Aorta (tissue), 5 donors: ENCODE results near the gene FHIT. TPM values are rescaled to one million over a fixed set of nuclear protein-coding genes. Genes with fewer than 3 reads are reported as not detected.

ENCODE experiments used
- ATAC-seq: fragments of 200-7000 bp; cut with Tn5 transposase; one replicate; pipeline ENCODE4 v1.9.1; 2022; ENCODE audit warnings: moderate library complexity; ENCODE audit not compliant: low FRiP score
- DNase-seq, 2 donors: peaks; one replicate each; pipeline ENCODE4 v3.0.0-alpha.2; 2020
- H3K27ac ChIP-seq, 2 donors: one replicate each; pipeline ENCODE4 v1.5.1; 2013; ENCODE audit warnings: low read length in 2 of 2, mild to moderate bottlenecking in 2 of 2, moderate library complexity in 2 of 2, control low read depth in 1 of 2, inconsistent platforms in 1 of 2, low read depth in 1 of 2
- H3K27me3 ChIP-seq, 2 donors: one replicate each; pipeline ENCODE4 v1.6.1; 2013; ENCODE audit warnings: control low read depth in 1 of 2, low read length in 1 of 2, mild to moderate bottlenecking in 1 of 2, moderate library complexity in 1 of 2; ENCODE audit not compliant: insufficient read depth in 2 of 2, control insufficient read depth in 1 of 2
- H3K36me3 ChIP-seq, 2 donors: one replicate each; pipeline ENCODE4 v1.6.1; 2013; ENCODE audit warnings: control low read depth in 1 of 2, low read length in 1 of 2, mild to moderate bottlenecking in 1 of 2; ENCODE audit not compliant: insufficient read depth in 2 of 2, control insufficient read depth in 1 of 2
- H3K4me1 ChIP-seq, 2 donors: one replicate each; pipeline ENCODE4 v1.6.1; 2013; ENCODE audit warnings: low read length in 2 of 2, control low read depth in 1 of 2, mild to moderate bottlenecking in 1 of 2, moderate library complexity in 1 of 2; ENCODE audit not compliant: insufficient read depth in 2 of 2, control insufficient read depth in 1 of 2
- H3K4me3 ChIP-seq, 2 donors: one replicate each; pipeline ENCODE4 v1.5.1; 2013; ENCODE audit warnings: low read length in 2 of 2, control low read depth in 1 of 2, mild to moderate bottlenecking in 1 of 2
- H3K9me3 ChIP-seq: one replicate; pipeline ENCODE4 v1.6.1; 2013; ENCODE audit warnings: mild to moderate bottlenecking, low read length; ENCODE audit not compliant: control insufficient read depth
- WGBS, 2 donors: extraction: QIAGEN DNeasy Blood & Tissue Kit; methylation state at CpG; one replicate each; pipeline ENCODE4 v1.1.7; 2013; 5-methylcytosine and 5-hydroxymethylcytosine counted together
- intact Hi-C, 2 donors: fragments of 100-400 bp; cut with DNase I; formaldehyde crosslinking; loops; one replicate each; pipeline versions ENCODE4 v1.14.2 to v1.15.0; 2022
- polyA plus RNA-seq, 2 donors: library from polyadenylated mRNA; stranded (reverse); fragments of 200-250 nt; gene quantifications; one replicate each; pipeline ENCODE4 v1.2.3, GENCODE V29; 2013
- total RNA-seq, 2 donors: library from RNA; stranded (reverse); fragmentation: NEBNext Ultra II Directional; extraction: Animal tissue kit (Norgen Biotek cat#: 25700); gene quantifications; one replicate each; pipeline ENCODE4 v1.2.1, GENCODE V29; 2021
- donor health status: healthy with polysubstance abuse.
- donor health status: Bipolar disorder and iron deficiency.
- donor health status: DM: no; HTN: no; CAD: no.
- donor health status: DM: no; HTN: no; CAD: no.
- donor health status: DM: yes; HTN: yes; CAD: no.

The FHIT gene
- total and polyA plus RNA-seq, 4 donors, result 1.1 to 9.2 (median 3.0) TPM

- Histone ChIP-seq H3K4me3 (no peak overlapping the region), H3K27me3 (no peaks in the 10 kb centered on the region), H3K36me3 (no peaks in the 10 kb centered on the region), H3K9me3 (no peaks in the 10 kb centered on the region), H3K4me1 (no peaks in the 10 kb centered on the region), H3K27ac (no peak overlapping the region)
- DNase-seq (no peak), ATAC-seq (no peak)
- intact Hi-C loops, result no loop called here
Measured at GRCh38 chr3:61239871-61240270, 11.4 kb downstream of the FHIT start.

- no peaks in the 10 kb centered on the region for H3K36me3 ChIP-seq
Measured at GRCh38 chr3:61237858-61238257, 13.4 kb downstream of the FHIT start.

GRCh38 chr3:61236556-61236955 is 14.7 kb downstream of the FHIT start:
- Histone ChIP-seq H3K27ac (no peak overlapping the region), H3K27me3 (no peaks in the 10 kb centered on the region), H3K4me3 (no peak overlapping the region), H3K4me1 (no peaks in the 10 kb centered on the region), H3K36me3 (no peaks in the 10 kb centered on the region), H3K9me3 (no peaks in the 10 kb centered on the region)
- DNase-seq (no peak), ATAC-seq (no peak)
- intact Hi-C loops, result no loop called here

More at GRCh38 chr3:61237858-61238257, 13.4 kb downstream of the FHIT start:
- Histone ChIP-seq H3K27ac (no peak overlapping the region), H3K9me3 (no peaks in the 10 kb centered on the region), H3K4me3 (no peak overlapping the region), H3K27me3 (no peaks in the 10 kb centered on the region), H3K4me1 (no peaks in the 10 kb centered on the region)
- DNase-seq (no peak), ATAC-seq (no peak)
- intact Hi-C loops, result no loop called here
- 79 to 89% methylated on average over 1 of the region's 1 CpG for WGBS, 2 donors

GRCh38 chr3:61233746-61234145 is 17.5 kb downstream of the FHIT start:
- DNase-seq (no peak), ATAC-seq (no peak)
- intact Hi-C loops, result no loop called here
- Histone ChIP-seq H3K4me1 (no peaks in the 10 kb centered on the region), H3K9me3 (no peaks in the 10 kb centered on the region), H3K4me3 (no peak overlapping the region), H3K27me3 (no peaks in the 10 kb centered on the region), H3K27ac (no peak overlapping the region), H3K36me3 (no peaks in the 10 kb centered on the region)

- H3K36me3 ChIP-seq, result no peaks in the 10 kb centered on the region
- DNase-seq (no peak), ATAC-seq (no peak)
- no peaks in the 10 kb centered on the region for H3K9me3 ChIP-seq
- no peaks in the 10 kb centered on the region for H3K4me1 ChIP-seq
- no peak overlapping the region for H3K4me3 ChIP-seq
- intact Hi-C loops, result no loop called here
- no peaks in the 10 kb centered on the region for H3K27me3 ChIP-seq
- no peak overlapping the region for H3K27ac ChIP-seq
Measured at GRCh38 chr3:61231693-61232092, 19.6 kb downstream of the FHIT start.

- DNase-seq, result no peak
- no peaks in the 10 kb centered on the region for H3K9me3 ChIP-seq
- intact Hi-C loops, result no loop called here
Measured at GRCh38 chr3:61227799-61228198, 23.5 kb downstream of the FHIT start.

GRCh38 chr3:61226166-61226686 is 25.0 kb downstream of the FHIT start:
- intact Hi-C loops, result no loop called here
- Histone ChIP-seq H3K4me3 (no peak overlapping the region), H3K4me1 (no peaks in the 10 kb centered on the region), H3K36me3 (no peaks in the 10 kb centered on the region), H3K27ac (no peak overlapping the region), H3K9me3 (no peaks in the 10 kb centered on the region), H3K27me3 (no peaks in the 10 kb centered on the region)
- DNase-seq (no peak), ATAC-seq (no peak)
- WGBS, 2 donors, result 92 to 94% methylated on average over 6 of the region's 6 CpGs

More at GRCh38 chr3:61227799-61228198, 23.5 kb downstream of the FHIT start:
- 0 to 4% methylated on average over 2 of the region's 2 CpGs for WGBS, 2 donors
- H3K36me3 ChIP-seq, result no peaks in the 10 kb centered on the region
- no peaks in the 10 kb centered on the region for H3K27me3 ChIP-seq
- no peaks in the 10 kb centered on the region for H3K4me1 ChIP-seq
- H3K4me3 ChIP-seq, result no peak overlapping the region
- ATAC-seq, result no peak
- no peak overlapping the region for H3K27ac ChIP-seq

GRCh38 chr3:61224823-61225222 is 26.4 kb downstream of the FHIT start:
- 97 to 98% methylated on average over 2 of the region's 2 CpGs for WGBS, 2 donors
- H3K9me3 ChIP-seq, result no peaks in the 10 kb centered on the region
- no peaks in the 10 kb centered on the region for H3K27me3 ChIP-seq
- intact Hi-C loops, result no loop called here
- H3K4me1 ChIP-seq, result no peaks in the 10 kb centered on the region
- ATAC-seq, result no peak
- no peak overlapping the region for H3K27ac ChIP-seq
- H3K4me3 ChIP-seq, result no peak overlapping the region
- H3K36me3 ChIP-seq, result no peaks in the 10 kb centered on the region
- DNase-seq, result no peak

GRCh38 chr3:61223451-61223850 is 27.8 kb downstream of the FHIT start:
- no peak overlapping the region for H3K27ac ChIP-seq
- WGBS, 2 donors, result 51 to 57% methylated on average over 2 of the region's 2 CpGs
- DNase-seq, result no peak
- H3K27me3 ChIP-seq, result no peaks in the 10 kb centered on the region
- H3K36me3 ChIP-seq, result no peaks in the 10 kb centered on the region
- H3K4me3 ChIP-seq, result no peak overlapping the region
- intact Hi-C loops, result no loop called here
- no peaks in the 10 kb centered on the region for H3K4me1 ChIP-seq
- no peak for ATAC-seq
- no peaks in the 10 kb centered on the region for H3K9me3 ChIP-seq
